ENCODE data around the gene COQ2. TPM values are rescaled to one million over a fixed set of nuclear protein-coding genes. Genes with fewer than 3 reads are reported as not detected.

COQ2 gene
- total RNA-seq, 1 donor: 14.1 TPM

- no peaks in the 10 kb centered on the region for H4K20me1 ChIP-seq (ENCODE audit: insufficient read depth, low read length)
- H3K27me3 ChIP-seq (ENCODE audit: insufficient read depth, low read length): no peaks in the 10 kb centered on the region
- H3K4me3 ChIP-seq (ENCODE audit: insufficient read depth, low read length): no peak overlapping the region
- H2AFZ ChIP-seq (ENCODE audit: low read length): no peak overlapping the region
- no peaks in the 10 kb centered on the region for H3K79me2 ChIP-seq (ENCODE audit: insufficient read depth, low read length)
- H3K27ac ChIP-seq (ENCODE audit: low read depth, low read length): no peak overlapping the region
- no peaks in the 10 kb centered on the region for H3K9me3 ChIP-seq (ENCODE audit: low read depth, low read length)
- no peak for DNase-seq (ENCODE audit: insufficient read length, low spot score, missing footprints)
- no peak overlapping the region for H3K4me2 ChIP-seq (ENCODE audit: insufficient read depth, low read length)
- H3K4me1 ChIP-seq (ENCODE audit: insufficient read depth, low read length): peaks cover 43% of the 10 kb centered on the region
- TF ChIP-seq CTCF (IDR thresholded peaks at IDR 0.05; ENCODE audit: extremely low read depth, low read depth, low read length): no peak
- no peaks in the 10 kb centered on the region for H3K36me3 ChIP-seq (ENCODE audit: insufficient read depth, low read length)
Observed at GRCh38 chr4:83263106-83263505, 21.5 kb downstream of the COQ2 start.

GRCh38 chr4:83262682-83263081 is 21.9 kb downstream of the COQ2 start:
- Histone ChIP-seq H4K20me1 (ENCODE audit: insufficient read depth, low read length) (no peaks in the 10 kb centered on the region), H3K4me3 (ENCODE audit: insufficient read depth, low read length) (no peak overlapping the region), H3K79me2 (ENCODE audit: insufficient read depth, low read length) (no peaks in the 10 kb centered on the region), H3K27ac (ENCODE audit: low read depth, low read length) (no peak overlapping the region), H3K4me1 (ENCODE audit: insufficient read depth, low read length) (peaks cover 41% of the 10 kb centered on the region), H3K4me2 (ENCODE audit: insufficient read depth, low read length) (no peak overlapping the region), H3K36me3 (ENCODE audit: insufficient read depth, low read length) (no peaks in the 10 kb centered on the region), H2AFZ (ENCODE audit: low read length) (no peak overlapping the region), H3K27me3 (ENCODE audit: insufficient read depth, low read length) (no peaks in the 10 kb centered on the region), H3K9me3 (ENCODE audit: low read depth, low read length) (no peaks in the 10 kb centered on the region)
- TF ChIP-seq CTCF (IDR thresholded peaks at IDR 0.05; ENCODE audit: extremely low read depth, low read depth, low read length): no peak
- DNase-seq (ENCODE audit: insufficient read length, low spot score, missing footprints): no peak

GRCh38 chr4:83261307-83261706 is 23.3 kb downstream of the COQ2 start:
- Histone ChIP-seq H3K36me3 (ENCODE audit: insufficient read depth, low read length) (no peaks in the 10 kb centered on the region), H3K9me3 (ENCODE audit: low read depth, low read length) (no peaks in the 10 kb centered on the region), H3K4me2 (ENCODE audit: insufficient read depth, low read length) (no peak overlapping the region), H3K27me3 (ENCODE audit: insufficient read depth, low read length) (no peaks in the 10 kb centered on the region), H3K4me3 (ENCODE audit: insufficient read depth, low read length) (no peak overlapping the region), H3K27ac (ENCODE audit: low read depth, low read length) (no peak overlapping the region), H3K79me2 (ENCODE audit: insufficient read depth, low read length) (no peaks in the 10 kb centered on the region), H3K4me1 (ENCODE audit: insufficient read depth, low read length) (peaks cover 34% of the 10 kb centered on the region), H2AFZ (ENCODE audit: low read length) (no peak overlapping the region), H4K20me1 (ENCODE audit: insufficient read depth, low read length) (no peaks in the 10 kb centered on the region)
- no peak for TF ChIP-seq CTCF (IDR thresholded peaks at IDR 0.05; ENCODE audit: extremely low read depth, low read depth, low read length)
- no peak for DNase-seq (ENCODE audit: insufficient read length, low spot score, missing footprints)

- H3K9me3 ChIP-seq (ENCODE audit: low read depth, low read length): no peaks in the 10 kb centered on the region
- H2AFZ ChIP-seq (ENCODE audit: low read length): no peak overlapping the region
- no peaks in the 10 kb centered on the region for H3K27me3 ChIP-seq (ENCODE audit: insufficient read depth, low read length)
- no peak overlapping the region for H3K27ac ChIP-seq (ENCODE audit: low read depth, low read length)
- H3K4me1 ChIP-seq (ENCODE audit: insufficient read depth, low read length): peaks cover 37% of the 10 kb centered on the region
- no peaks in the 10 kb centered on the region for H3K36me3 ChIP-seq (ENCODE audit: insufficient read depth, low read length)
- no peaks in the 10 kb centered on the region for H3K79me2 ChIP-seq (ENCODE audit: insufficient read depth, low read length)
- H4K20me1 ChIP-seq (ENCODE audit: insufficient read depth, low read length): no peaks in the 10 kb centered on the region
- TF ChIP-seq CTCF (IDR thresholded peaks at IDR 0.05; ENCODE audit: extremely low read depth, low read depth, low read length): no peak
- peak overlapping the region; percentile 12 for H3K4me2 ChIP-seq (ENCODE audit: insufficient read depth, low read length)
- no peak overlapping the region for H3K4me3 ChIP-seq (ENCODE audit: insufficient read depth, low read length)
- DNase-seq (ENCODE audit: insufficient read length, low spot score, missing footprints): peak; percentile 15
Observed at GRCh38 chr4:83259586-83259985, 25.0 kb downstream of the COQ2 start.

All from osteoblast (primary cell).